HCT116 (cell line): ENCODE data around the gene MED9. TPM values are rescaled to one million over a fixed set of nuclear protein-coding genes. Genes with fewer than 3 reads are reported as not detected.

Experiments
- ATAC-seq: fragments of 200-7000 bp; cut with Tn5 transposase; 2 replicates; pipeline ENCODE4 v1.9.1; 2020; ENCODE audit warnings: mild to moderate bottlenecking, moderate library complexity
- BruUV-seq: library from RNA; stranded (reverse); fragments of 400-500 nt; replicated peaks from 2 replicates; lab custom pipeline; 2021; lab: Mats Ljungman, UMichigan
- CTCF ChIA-PET: fragments of 300-600 bp; sonication (Branson Sonifier 250); formaldehyde crosslinking; loops from one replicate; lab custom pipeline; 2021; ENCODE audit warnings: antibody characterized with exemption; lab: Charles Lee
- POLR2A ChIA-PET: fragments of 300-600, 350-600 bp; sonication (Branson Sonifier 250); formaldehyde crosslinking; loops from one replicate; lab custom pipeline; 2021; ENCODE audit warnings: antibody characterized with exemption; lab: Charles Lee
- RAD21 ChIA-PET, 2 experiments: fragments of 300-600 bp; sonication (Branson Sonifier 250); formaldehyde crosslinking; loops; one replicate each; lab custom pipeline; 2023; ENCODE audit warnings: low total read pairs in 2 of 2; ENCODE audit not compliant: uncharacterized antibody in 2 of 2, unreplicated experiment in 2 of 2, low non-redundant PET in 1 of 2; lab: Charles Lee
- DNase-seq: peaks from one replicate; pipeline ENCODE4 v3.0.0-alpha.2; 2010; ENCODE audit warnings: low read depth, low spot score
- H2AFZ ChIP-seq: fragments of 200-600 bp; shearing (Covaris generic), sonication (generic); 2 replicates; pipeline ENCODE4 v1.6.1; 2017; ENCODE audit warnings: low read depth, mixed run types, mixed read lengths, antibody characterized with exemption, low read length; ENCODE audit not compliant: poor library complexity, severe bottlenecking
- H3K27ac ChIP-seq: 2 replicates; pipeline ENCODE4 v1.5.1; 2012; ENCODE audit warnings: low read depth, low read length
- H3K27me3 ChIP-seq: fragments of 200-600 bp; sonication (generic); 2 replicates; pipeline ENCODE4 v1.6.1; 2016; ENCODE audit warnings: mixed run types, low read length, mixed read lengths; ENCODE audit not compliant: insufficient read depth
- H3K36me3 ChIP-seq, 2 experiments: fragments of 200-500 bp in 1 of 2; fragments of 200-600 bp in 1 of 2; sonication (Bioruptor generic) in 1 of 2; sonication (generic) in 1 of 2; 2 replicates each; pipeline versions ENCODE4 v1.5.1 to v1.6.1; 2014 to 2016; ENCODE audit warnings: low read length in 2 of 2, inconsistent platforms in 1 of 2, mixed read lengths in 1 of 2, mixed run types in 1 of 2; ENCODE audit not compliant: insufficient read depth in 2 of 2, control insufficient read depth in 1 of 2
- H3K4me1 ChIP-seq, 2 experiments: fragments of 200-600 bp in 1 of 2; sonication (generic) in 1 of 2; 2 replicates each; pipeline versions ENCODE4 v1.5.1 to v1.6.1; 2012 to 2017; ENCODE audit warnings: low read length in 2 of 2, inconsistent platforms in 1 of 2, mild to moderate bottlenecking in 1 of 2, mixed read lengths in 1 of 2, mixed run types in 1 of 2, moderate library complexity in 1 of 2; ENCODE audit not compliant: insufficient read depth in 2 of 2, control insufficient read depth in 1 of 2
- H3K4me2 ChIP-seq: fragments of 200-600 bp; sonication (generic); 2 replicates; pipeline ENCODE4 v1.6.1; 2017; ENCODE audit warnings: mixed run types, low read length, mixed read lengths
- H3K4me3 ChIP-seq, 2 experiments: fragments of 200-600 bp in 1 of 2; sonication (generic) in 1 of 2; replicated peaks in 1 of 2; 2 replicates each; pipeline ENCODE4 v1.5.1; 2011 to 2016; ENCODE audit warnings: low read length in 2 of 2, control low read depth in 1 of 2, low read depth in 1 of 2, mild to moderate bottlenecking in 1 of 2, mixed read lengths in 1 of 2, mixed run types in 1 of 2
- H3K79me2 ChIP-seq: fragments of 200-600 bp; sonication (generic); 2 replicates; pipeline ENCODE4 v1.6.1; 2017; ENCODE audit warnings: mild to moderate bottlenecking, mixed run types, low read length, moderate library complexity, mixed read lengths; ENCODE audit not compliant: insufficient read depth
- H3K9ac ChIP-seq: fragments of 200-600 bp; sonication (generic); 2 replicates; pipeline ENCODE4 v1.6.1; 2016; ENCODE audit warnings: low read length, mixed read lengths
- H3K9me2 ChIP-seq: fragments of 200-600 bp; sonication (generic), shearing (Covaris generic); 2 replicates; pipeline ENCODE4 v1.6.1; 2017; ENCODE audit warnings: mixed run types, mild to moderate bottlenecking, moderate library complexity; ENCODE audit not compliant: insufficient read depth
- H3K9me3 ChIP-seq, 2 experiments: fragments of 200-500 bp in 1 of 2; fragments of 200-600 bp in 1 of 2; sonication (Bioruptor generic) in 1 of 2; sonication (generic) in 1 of 2; 2 replicates each; pipeline ENCODE4 v1.6.1; 2014 to 2017; ENCODE audit warnings: low read length in 2 of 2, mixed read lengths in 2 of 2, inconsistent platforms in 1 of 2, low read depth in 1 of 2, mild to moderate bottlenecking in 1 of 2, mixed run types in 1 of 2, moderate library complexity in 1 of 2; ENCODE audit not compliant: control insufficient read depth in 1 of 2, insufficient read depth in 1 of 2
- H4K20me1 ChIP-seq: fragments of 200-600 bp; sonication (generic), shearing (Covaris generic); 2 replicates; pipeline ENCODE4 v1.6.1; 2017; ENCODE audit warnings: mixed run types, mild to moderate bottlenecking, moderate library complexity; ENCODE audit not compliant: insufficient read depth
- ATF3 ChIP-seq: IDR thresholded peaks from 2 replicates; pipeline ENCODE4 v1.6.1; 2012
- CBX3 ChIP-seq: IDR thresholded peaks from 2 replicates; pipeline ENCODE4 v1.6.1; 2012; ENCODE audit warnings: low read depth
- CEBPB ChIP-seq: IDR thresholded peaks from 2 replicates; pipeline ENCODE4 v1.6.1; 2012; ENCODE audit warnings: low read depth
- EGR1 ChIP-seq: IDR thresholded peaks from 2 replicates; pipeline ENCODE4 v1.6.1; 2012; ENCODE audit warnings: low read depth
- EZH2 ChIP-seq: fragments of 200-600 bp; sonication (generic); IDR thresholded peaks from 2 replicates; pipeline ENCODE4 v1.6.1; 2017; ENCODE audit warnings: antibody characterized with exemption, mixed run types
- FOSL1 ChIP-seq: IDR thresholded peaks from 2 replicates; pipeline ENCODE4 v1.6.1; 2012; ENCODE audit warnings: low read depth
- JUND ChIP-seq: IDR thresholded peaks from 2 replicates; pipeline ENCODE4 v1.6.1; 2012
- MAX ChIP-seq: IDR thresholded peaks from 2 replicates; pipeline ENCODE4 v1.6.1; 2012
- RAD21 ChIP-seq: IDR thresholded peaks from 2 replicates; pipeline ENCODE4 v1.6.1; 2012; ENCODE audit warnings: low read depth, mild to moderate bottlenecking
- SIN3A ChIP-seq: IDR thresholded peaks from 2 replicates; pipeline ENCODE4 v1.6.1; 2012; ENCODE audit warnings: low read depth
- SRF ChIP-seq: IDR thresholded peaks from 2 replicates; pipeline ENCODE4 v1.6.1; 2012; ENCODE audit warnings: low read depth
- TCF7L2 ChIP-seq: IDR thresholded peaks from 2 replicates; pipeline ENCODE4 v1.7.0; 2011; ENCODE audit warnings: borderline replicate concordance, inconsistent platforms; ENCODE audit not compliant: insufficient read depth, insufficient read length; ENCODE audit errors: extremely low read depth
- ZBTB33 ChIP-seq: IDR thresholded peaks from 2 replicates; pipeline ENCODE4 v1.6.1; 2011; ENCODE audit warnings: mild to moderate bottlenecking, low read length, moderate library complexity; ENCODE audit not compliant: insufficient replicate concordance; ENCODE audit errors: extremely low read depth
- ZNF274 ChIP-seq: fragments of 200-500 bp; sonication (Bioruptor generic); IDR thresholded peaks from 2 replicates; pipeline ENCODE4 v1.6.1; 2014; ENCODE audit warnings: mild to moderate bottlenecking, low read depth, low read length, inconsistent platforms
- intact Hi-C: fragments of 100-400 bp; cut with micrococcal nuclease; formaldehyde crosslinking; loops from 2 replicates; pipeline ENCODE4 v1.10.0; 2022
- total RNA-seq: library from RNA; stranded (reverse); gene quantifications from one replicate; pipeline ENCODE4 v1.2.1, GENCODE V29; 2021; ENCODE audit not compliant: unreplicated experiment

MED9 gene
- total RNA-seq, 1 experiment from 2014 or later, result 13.9 TPM

GRCh38 chr17:17497065-17497844 lies 20.5 kb downstream of the MED9 start:
- H3K27me3 ChIP-seq, result no peaks in the 10 kb centered on the region
- peak overlapping the region; percentile 75 for H3K4me2 ChIP-seq
- no peaks in the 10 kb centered on the region for H4K20me1 ChIP-seq
- H3K79me2 ChIP-seq, result no peaks in the 10 kb centered on the region
- no peaks in the 10 kb centered on the region for H3K36me3 ChIP-seq
- H3K4me3 ChIP-seq, result peak overlapping the region in 1 of 2 experiments; percentile 52; a peak in 2 of 4 replicates
- CTCF ChIA-PET, result interaction anchor here (0.6 to 2.5 kb wide), 30 partner anchors 9 to 536 kb away, joined by 3 to 31 read pairs (median 4); no protein-coding TSS in a partner anchor
- POLR2A ChIA-PET, result interaction anchor here (0.7 to 0.8 kb wide), 2 partner anchors 14 to 109 kb away, joined by 3 read pairs; no protein-coding TSS in a partner anchor
- intact Hi-C loops, result loop anchor here (1.0 kb wide), 3 partner anchors 73 to 144 kb away; no protein-coding TSS in a partner anchor
- no peak for ATAC-seq
- H3K27ac ChIP-seq, result no peak overlapping the region
- peaks cover 0 to 15% of the 10 kb centered on the region in 2 experiments; a peak in 2 of 4 replicates for H3K4me1 ChIP-seq
- H3K9me2 ChIP-seq, result no peaks in the 10 kb centered on the region
- no peak for DNase-seq
- RAD21 ChIA-PET, result interaction anchor here (0.8 to 1.6 kb wide), 5 partner anchors 71 to 145 kb away, joined by 3 to 9 read pairs (median 7); no protein-coding TSS in a partner anchor
- no peak overlapping the region; the same call in 1 of the 2 replicates for H3K9ac ChIP-seq
- H2AFZ ChIP-seq, result no peak overlapping the region
- TF ChIP-seq FOSL1 (no peak), CEBPB (no peak), ZBTB33 (no peak), ATF3 (no peak), EGR1 (no peak), MAX (no peak), ZNF274 (no peak), EZH2 (no peak), RAD21 (no peak), JUND (no peak), TCF7L2 (no peak), SIN3A (no peak), CBX3 (no peak), SRF (no peak)
- BruUV-seq, result no TSS peak
- no peaks in the 10 kb centered on the region for H3K9me3 ChIP-seq
